GM19023 (cell line): ENCODE data around the gene MAD1L1.

Source experiments
- ATAC-seq: cut with Tn5 transposase; IDR thresholded peaks from one replicate; pipeline ENCODE4 v1.9.1; 2021; ENCODE audit warnings: mild to moderate bottlenecking, moderate library complexity; ENCODE audit not compliant: unreplicated experiment

Gene MAD1L1

GRCh38 chr7:1947586-1948217 is 285.0 kb downstream of the MAD1L1 start:
- ATAC-seq = no peak

DNA sequence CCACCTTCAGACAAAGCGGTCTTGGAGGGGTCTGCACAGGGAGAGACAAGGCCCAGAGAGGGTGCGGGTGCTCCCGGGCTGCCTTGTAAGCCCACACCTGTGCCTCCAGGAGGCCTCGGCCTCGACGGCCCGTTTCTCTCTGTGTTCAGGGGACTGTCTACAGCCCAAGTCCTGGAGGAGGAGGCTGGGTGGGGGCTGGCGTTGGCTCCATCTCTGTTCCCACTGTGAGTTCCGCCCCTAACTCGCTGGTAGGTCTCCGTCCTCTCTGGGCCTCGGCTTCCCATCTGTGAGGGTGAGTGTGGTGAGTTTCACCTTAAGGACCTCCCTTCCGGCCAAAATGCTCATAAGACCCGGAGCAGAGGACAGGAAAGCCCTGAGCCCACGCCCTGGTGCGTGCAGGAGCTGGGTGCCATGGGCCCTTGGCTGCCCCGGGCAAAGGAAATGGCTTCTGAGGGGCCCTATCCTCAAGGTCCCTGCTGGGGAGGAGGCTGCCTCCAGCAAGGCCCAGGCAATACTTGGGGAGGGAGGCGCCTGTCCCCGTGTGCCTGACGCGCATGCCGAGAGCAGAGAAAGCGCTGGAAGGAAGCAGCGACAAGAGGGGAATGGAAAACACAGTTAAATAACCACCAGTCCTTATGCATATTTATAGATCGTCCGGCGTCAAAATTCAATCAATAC is 285.8 kb downstream of the MAD1L1 start:
- ATAC-seq = no peak

GRCh38 chr7:1946025-1946772 is 286.5 kb downstream of the MAD1L1 start:
- ATAC-seq = no peak

GRCh38 chr7:1945558-1945957 is 287.2 kb downstream of the MAD1L1 start:
- ATAC-seq = no peak

DNA sequence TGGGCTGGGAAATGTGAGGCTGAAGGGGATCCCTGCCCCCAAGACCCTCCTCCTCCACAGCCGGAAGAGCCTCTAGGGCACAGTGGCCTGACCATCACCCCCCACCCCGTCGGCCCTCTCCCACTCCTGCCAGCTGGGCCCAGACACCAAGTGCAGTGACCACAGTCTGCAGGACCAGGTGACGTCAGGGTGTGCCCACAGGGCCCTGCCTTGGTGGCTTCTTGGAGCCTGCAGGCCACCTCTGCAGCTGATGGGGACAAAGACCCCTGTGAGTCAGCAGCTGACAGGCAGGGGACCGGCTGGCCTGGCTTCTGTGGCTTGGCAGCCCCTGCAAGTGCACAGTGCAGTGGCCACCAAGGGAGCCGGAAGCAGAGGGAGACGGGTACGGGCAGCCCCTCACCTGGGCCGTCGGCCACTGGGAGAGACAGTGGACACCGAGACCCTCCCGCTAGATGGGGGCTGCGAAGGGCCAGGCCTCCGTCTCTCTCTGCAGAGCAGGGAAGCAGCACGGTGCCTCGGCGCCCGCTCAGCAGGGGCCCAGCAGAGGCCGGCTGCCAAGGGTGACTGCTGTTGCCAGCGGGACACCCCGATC is 288.0 kb downstream of the MAD1L1 start:
- ATAC-seq = no peak

- ATAC-seq = no peak
These were observed 288.7 kb downstream of the MAD1L1 start for GRCh38 chr7:1943933-1944618.

DNA sequence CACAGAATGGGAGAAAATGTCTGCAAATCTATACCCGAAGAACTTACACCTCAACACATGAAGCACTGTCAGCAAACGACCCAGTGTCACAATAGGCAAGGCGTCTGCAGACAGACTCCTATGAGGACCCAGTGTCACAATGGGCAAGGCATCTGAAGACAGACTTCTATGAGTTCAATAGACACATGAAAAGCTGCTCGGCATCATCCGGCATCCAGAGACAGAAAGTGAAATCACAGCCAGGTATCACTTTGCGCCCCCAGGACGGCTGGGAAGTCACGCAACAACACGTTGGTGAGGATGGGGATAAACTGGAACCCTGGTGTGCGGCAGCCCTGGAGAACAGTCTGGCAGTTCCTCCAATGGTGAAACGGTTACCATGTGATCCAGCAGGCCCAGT is 289.4 kb downstream of the MAD1L1 start:
- ATAC-seq = no peak

DNA sequence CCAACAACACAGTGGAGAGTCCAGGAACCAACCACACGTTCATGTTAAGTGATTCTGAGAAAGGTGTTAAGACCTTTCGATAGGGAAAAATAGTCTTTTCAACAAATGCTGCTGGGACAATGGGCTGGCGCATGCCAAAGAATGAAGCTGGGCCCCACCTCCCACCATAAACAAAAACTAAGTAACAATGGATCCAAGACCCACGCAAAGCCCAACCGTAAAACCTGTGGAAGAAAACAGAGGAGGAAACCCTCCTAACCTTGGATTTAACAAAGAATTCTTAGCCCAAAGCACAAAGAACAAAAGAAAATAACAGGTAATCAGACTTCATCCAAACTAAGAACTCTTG is 289.8 kb downstream of the MAD1L1 start:
- ATAC-seq = no peak

DNA sequence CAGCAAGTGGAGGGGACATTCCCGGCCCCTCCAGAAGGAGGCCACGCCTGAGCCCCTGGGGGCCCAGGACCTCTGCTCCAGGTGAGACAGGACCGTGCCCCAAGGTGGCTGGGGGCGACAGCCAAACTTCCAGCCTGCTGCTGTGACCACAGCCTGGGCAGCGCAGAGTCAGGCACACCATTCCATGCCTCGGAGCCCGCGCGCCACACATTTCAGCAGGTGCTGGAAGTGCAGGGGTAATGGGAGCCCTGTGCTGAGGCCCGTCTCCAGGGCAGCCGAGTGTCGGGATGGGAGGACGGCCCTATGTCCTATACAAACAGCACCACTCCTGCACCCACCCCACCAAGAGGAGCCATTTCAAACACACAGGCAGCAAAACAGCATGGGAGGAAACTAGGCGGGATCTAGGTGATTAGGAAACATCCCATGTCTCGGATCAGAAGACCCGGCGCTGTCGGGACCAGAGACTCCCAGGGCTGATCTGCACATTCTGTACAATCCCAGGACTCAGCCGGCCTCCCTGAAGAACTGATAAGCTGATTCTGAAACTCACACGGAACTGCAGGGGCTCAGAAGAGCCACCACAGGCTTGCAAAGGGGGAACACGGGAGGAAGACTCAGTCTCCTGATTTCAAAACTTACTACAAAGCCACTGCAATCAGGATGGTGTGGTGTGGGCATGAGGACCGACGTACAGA is 290.4 kb downstream of the MAD1L1 start:
- ATAC-seq = no peak

- ATAC-seq = no peak
These were observed 291.1 kb downstream of the MAD1L1 start for GRCh38 chr7:1941464-1942242.

DNA sequence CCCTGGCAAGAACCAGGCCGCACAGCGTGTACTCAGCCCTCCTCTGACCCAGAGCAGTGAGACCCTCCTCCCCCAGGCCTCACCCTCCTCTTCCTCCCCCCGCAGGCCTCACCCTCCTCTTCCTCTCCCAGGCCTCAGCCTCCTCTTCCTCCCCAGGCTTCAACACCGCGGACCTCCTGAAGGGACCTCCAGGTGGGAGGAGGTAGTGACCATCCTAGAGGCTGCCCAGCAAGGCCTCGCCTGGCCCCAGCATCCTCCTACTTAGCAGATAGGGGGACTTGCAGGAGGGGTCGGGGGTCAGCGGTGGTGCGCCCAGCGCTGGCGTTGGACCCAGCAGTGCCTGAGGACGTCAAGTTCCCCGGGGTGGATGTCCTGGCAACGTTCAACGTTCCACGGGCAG is 291.9 kb downstream of the MAD1L1 start:
- ATAC-seq = no peak

DNA sequence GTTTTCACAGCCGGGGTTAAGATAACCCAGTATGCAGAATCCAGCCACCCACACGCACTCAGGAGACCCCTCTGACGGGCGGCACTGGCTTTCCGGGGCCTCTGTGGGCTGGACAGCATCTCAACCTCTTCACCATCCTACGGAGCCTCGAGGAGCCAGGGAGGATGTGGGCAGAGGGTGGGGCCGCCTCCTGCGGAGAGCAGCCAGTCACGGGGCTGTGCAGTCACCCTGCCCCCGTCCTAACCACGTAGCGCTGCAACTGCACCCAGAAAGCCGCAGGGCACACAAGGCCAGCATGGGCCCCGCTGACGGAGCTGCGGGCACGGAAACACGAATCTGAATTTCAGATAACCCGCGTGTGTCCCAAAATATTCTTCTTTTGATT is 292.4 kb downstream of the MAD1L1 start:
- peak; percentile 86 for ATAC-seq

GRCh38 chr7:1939434-1940401 is 293.0 kb downstream of the MAD1L1 start:
- peak; percentile 18 for ATAC-seq

DNA sequence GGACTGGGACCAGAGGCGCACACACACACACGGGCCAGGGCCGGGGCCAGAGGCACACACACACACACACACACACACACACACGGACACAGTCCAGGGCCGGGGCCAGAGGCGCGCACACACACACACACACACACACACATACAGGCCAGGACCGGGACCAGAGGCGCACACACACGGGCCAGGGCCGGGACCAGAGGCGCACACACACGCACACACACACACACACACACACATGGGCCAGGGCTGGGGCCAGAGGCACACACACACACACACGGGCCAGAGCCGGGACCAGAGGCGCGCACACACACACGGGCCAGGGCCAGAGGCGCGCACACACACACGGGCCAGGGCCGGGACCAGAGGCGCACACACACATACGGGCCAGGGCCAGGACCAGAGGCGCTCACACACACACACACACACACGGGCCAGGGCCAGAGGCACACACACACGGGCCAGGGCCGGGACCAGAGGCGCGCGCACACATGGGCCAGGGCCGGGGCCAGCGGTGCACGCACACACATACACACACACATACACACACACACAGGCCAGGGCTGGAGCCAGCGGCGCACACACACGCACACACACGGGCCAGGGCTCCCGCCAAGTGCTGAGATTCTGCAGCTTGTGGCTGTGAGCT is 293.8 kb downstream of the MAD1L1 start:
- ATAC-seq = no peak

GRCh38 chr7:1937252-1937605 is 295.5 kb downstream of the MAD1L1 start:
- no peak for ATAC-seq

GRCh38 chr7:1936531-1937251 is 296.1 kb downstream of the MAD1L1 start:
- ATAC-seq = no peak

- ATAC-seq = no peak
These were observed 296.8 kb downstream of the MAD1L1 start for GRCh38 chr7:1936006-1936310.
